PFSK-1 (cell line): ENCODE measurements around the gene PTPRN2.

Experiments used
- FOXP2 ChIP-seq: optimal IDR thresholded peaks from 2 replicates; pipeline ENCODE3; 2011; ENCODE audit warnings: borderline replicate concordance, control low read depth, inconsistent platforms; ENCODE audit not compliant: insufficient read depth; ENCODE audit errors: extremely low read length, extremely low read depth
- POLR2AphosphoS5 ChIP-seq: IDR thresholded peaks from 2 replicates; pipeline ENCODE4 v1.6.1; 2012; ENCODE audit warnings: low read depth, mild to moderate bottlenecking, control low read depth, low read length, moderate library complexity
- SIN3A ChIP-seq: IDR thresholded peaks from 2 replicates; pipeline ENCODE4 v1.6.1; 2012; ENCODE audit warnings: mild to moderate bottlenecking, low read length, moderate library complexity, borderline replicate concordance; ENCODE audit not compliant: insufficient read depth
- TAF1 ChIP-seq: IDR thresholded peaks from 2 replicates; pipeline ENCODE4 v1.6.1; 2012; ENCODE audit warnings: low read length, control low read depth, borderline replicate concordance; ENCODE audit not compliant: insufficient read depth
- TF ChIP-seq, protein P1 (sequence below), 2 experiments: IDR thresholded peaks; 2 replicates each; pipeline versions ENCODE4 v1.6.1 to v1.8.0; 2011 to 2012; ENCODE audit warnings: low read depth in 2 of 2, low read length in 2 of 2, control low read depth in 1 of 2, inconsistent platforms in 1 of 2, mild to moderate bottlenecking in 1 of 2, moderate library complexity in 1 of 2; ENCODE audit not compliant: insufficient read depth in 1 of 2

PTPRN2 gene

DNA sequence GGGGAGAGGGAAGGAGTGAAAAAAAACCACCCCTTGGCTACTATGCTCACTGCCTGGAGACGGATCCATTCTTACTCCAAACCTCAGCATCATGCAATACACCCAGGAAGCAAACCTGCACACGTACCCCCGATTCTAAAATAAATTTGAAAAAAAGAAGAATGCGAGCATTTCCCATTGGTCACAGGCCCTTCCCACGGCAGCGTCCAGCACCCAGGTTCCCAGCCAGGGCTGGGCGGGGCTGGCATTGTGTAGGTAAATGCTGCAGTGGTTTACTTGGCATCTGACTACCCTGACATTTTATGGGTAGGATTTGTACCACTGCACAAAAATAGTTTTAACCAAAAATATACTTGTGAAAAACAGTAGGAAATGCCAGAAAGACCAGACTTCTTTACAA, 831.9 kb downstream of the PTPRN2 start:
- TF ChIP-seq SIN3A = no peak

DNA sequence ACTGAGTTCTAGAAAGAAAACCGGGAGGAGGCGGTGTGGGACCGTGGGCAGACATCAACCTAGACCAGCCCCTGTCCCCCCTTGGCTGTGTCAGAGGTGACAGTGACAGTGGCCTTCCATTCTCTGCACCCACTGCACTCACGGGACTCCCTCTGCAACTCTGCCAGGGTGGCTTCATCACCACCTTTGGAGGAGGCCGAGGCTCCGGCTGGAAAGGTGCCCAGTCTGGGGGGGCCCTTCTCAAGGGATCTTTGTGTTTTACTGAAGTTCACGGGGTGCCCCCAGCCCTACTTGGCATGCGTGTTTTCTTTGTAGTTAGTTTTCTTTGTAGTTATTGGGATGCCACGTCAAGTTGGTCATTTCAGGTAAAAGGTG, 833.2 kb downstream of the PTPRN2 start:
- no peak for TF ChIP-seq POLR2AphosphoS5
- no peak for TF ChIP-seq TAF1
- no peak for TF ChIP-seq FOXP2
- TF ChIP-seq SIN3A = no peak
- TF ChIP-seq, protein P1, sequence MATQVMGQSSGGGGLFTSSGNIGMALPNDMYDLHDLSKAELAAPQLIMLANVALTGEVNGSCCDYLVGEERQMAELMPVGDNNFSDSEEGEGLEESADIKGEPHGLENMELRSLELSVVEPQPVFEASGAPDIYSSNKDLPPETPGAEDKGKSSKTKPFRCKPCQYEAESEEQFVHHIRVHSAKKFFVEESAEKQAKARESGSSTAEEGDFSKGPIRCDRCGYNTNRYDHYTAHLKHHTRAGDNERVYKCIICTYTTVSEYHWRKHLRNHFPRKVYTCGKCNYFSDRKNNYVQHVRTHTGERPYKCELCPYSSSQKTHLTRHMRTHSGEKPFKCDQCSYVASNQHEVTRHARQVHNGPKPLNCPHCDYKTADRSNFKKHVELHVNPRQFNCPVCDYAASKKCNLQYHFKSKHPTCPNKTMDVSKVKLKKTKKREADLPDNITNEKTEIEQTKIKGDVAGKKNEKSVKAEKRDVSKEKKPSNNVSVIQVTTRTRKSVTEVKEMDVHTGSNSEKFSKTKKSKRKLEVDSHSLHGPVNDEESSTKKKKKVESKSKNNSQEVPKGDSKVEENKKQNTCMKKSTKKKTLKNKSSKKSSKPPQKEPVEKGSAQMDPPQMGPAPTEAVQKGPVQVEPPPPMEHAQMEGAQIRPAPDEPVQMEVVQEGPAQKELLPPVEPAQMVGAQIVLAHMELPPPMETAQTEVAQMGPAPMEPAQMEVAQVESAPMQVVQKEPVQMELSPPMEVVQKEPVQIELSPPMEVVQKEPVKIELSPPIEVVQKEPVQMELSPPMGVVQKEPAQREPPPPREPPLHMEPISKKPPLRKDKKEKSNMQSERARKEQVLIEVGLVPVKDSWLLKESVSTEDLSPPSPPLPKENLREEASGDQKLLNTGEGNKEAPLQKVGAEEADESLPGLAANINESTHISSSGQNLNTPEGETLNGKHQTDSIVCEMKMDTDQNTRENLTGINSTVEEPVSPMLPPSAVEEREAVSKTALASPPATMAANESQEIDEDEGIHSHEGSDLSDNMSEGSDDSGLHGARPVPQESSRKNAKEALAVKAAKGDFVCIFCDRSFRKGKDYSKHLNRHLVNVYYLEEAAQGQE (IDR thresholded peaks at IDR 0.05; ENCODE audit: insufficient read depth in 1 of 2, low read depth in 2 of 2, low read length in 2 of 2) = no peak

DNA sequence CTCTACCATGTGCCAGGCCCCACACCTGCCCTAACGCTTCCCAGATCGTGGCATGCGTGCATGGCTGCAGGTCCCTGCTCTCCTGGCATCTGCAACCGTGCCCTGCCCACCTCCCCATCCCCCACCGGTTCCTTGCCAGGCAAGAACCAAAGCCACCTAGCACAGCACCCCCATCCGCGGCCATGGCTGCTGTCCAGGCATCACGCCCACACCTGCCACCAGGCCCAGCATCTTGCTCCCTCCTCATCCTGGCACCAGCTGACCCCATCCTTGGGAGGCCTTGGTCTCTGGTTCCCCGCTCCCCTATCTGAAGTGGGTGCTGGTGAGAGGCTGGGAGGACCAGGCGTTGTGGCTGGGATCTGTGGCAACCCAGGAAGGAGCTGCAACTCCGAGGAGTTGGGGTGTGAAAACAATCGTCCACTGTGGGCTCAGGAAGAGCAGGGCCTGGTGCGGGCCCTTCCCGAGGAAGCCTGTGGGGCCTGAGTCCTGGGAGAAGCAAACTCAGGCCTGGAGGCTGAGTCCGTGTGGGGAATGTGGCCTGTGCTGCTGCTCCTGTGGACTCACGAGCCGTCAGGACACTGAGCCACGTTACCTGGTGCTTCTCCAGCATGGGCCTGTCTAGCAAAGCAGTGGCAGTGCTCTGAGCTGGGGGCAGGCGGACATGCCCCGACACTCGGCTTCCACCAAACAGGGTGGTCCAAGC, 833.8 kb downstream of the PTPRN2 start:
- no peak for TF ChIP-seq TAF1
- TF ChIP-seq SIN3A = no peak

DNA sequence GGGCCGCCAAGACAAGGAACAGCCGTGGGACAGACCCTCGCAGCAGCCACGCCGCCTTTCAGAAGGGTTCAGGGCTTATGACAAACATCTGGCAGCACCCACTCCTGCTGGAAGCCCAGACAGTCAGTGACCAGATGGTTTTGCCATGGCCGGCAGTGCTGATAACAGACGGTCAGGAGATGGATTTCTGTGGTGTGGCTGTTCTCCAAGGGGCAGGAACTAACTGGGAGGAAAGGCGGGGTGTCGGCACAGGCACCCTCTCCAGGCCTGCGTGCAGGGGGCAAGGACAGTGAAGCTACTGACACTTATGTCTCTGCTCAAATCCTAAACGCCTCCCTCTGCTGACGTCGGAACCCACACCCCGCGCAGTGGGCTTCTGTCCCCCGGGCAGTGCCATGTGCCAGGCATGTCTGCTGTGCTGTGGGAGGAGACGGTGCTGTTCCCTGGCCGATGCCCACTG, 834.8 kb downstream of the PTPRN2 start:
- TF ChIP-seq, protein P1 (IDR thresholded peaks at IDR 0.05; ENCODE audit: insufficient read depth in 1 of 2, low read depth in 2 of 2, low read length in 2 of 2) = no peak
- TF ChIP-seq SIN3A = no peak
- TF ChIP-seq POLR2AphosphoS5 = no peak
- TF ChIP-seq FOXP2 = no peak
- no peak for TF ChIP-seq TAF1

DNA sequence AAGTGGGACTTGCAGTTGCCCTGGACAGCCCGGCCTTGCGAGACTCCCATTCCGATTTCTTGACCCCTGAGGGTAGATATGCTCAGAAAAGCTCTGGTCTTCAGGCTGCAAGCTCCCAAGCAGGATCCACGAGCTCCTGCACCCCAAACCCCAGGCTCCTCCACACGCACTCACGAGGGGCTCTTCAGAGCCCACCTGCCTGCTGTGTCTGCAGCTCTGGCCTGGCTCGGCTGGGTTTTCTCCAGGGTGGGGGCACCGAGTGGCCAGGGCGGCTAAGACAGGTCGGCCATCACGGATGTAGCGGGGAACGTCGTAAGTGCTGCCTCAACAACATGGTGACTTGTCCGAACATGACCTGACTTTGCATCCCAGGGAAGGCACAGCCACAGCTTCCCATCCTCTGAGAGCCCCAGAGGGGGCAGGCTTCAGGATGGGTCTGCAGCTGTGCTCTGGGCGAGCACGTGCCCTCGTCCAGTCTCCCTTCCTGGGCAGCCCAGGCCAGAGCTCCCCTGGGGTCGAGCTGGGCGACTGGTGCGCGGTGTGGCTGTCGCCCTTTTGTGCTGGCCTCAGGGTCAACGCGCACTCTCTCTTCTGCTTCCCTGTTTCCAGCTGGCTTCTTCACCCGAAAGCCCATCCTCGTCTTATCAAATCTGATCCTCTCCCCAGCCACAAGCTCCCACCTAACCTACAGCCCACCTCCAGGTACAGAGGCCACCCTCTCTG, 835.5 kb downstream of the PTPRN2 start:
- TF ChIP-seq SIN3A (no peak), TAF1 (no peak), POLR2AphosphoS5 (no peak), FOXP2 (no peak)
- TF ChIP-seq, protein P1 (IDR thresholded peaks at IDR 0.05; ENCODE audit: insufficient read depth in 1 of 2, low read depth in 2 of 2, low read length in 2 of 2) = no peak

DNA sequence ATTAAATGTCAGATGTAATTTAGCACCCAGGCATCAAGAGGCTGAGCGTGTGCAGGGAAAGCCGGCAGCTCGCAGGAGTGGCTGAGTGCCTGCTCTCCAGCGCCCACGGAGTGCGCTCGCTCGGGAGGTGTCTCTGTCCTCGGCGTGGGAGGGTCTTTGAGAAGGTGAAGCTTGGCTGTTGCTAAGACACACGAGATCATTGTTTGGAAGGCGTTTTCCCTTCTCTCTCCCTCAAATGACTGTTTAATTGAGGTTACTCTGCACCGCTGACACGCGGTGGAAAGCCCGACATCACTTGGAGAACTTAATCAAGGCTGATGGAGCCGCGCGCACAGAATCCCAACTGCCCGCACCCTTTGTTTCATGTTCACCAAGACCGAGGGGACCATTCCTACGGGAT, 836.2 kb downstream of the PTPRN2 start:
- TF ChIP-seq FOXP2 (no peak), POLR2AphosphoS5 (no peak), SIN3A (no peak), TAF1 (no peak)
- TF ChIP-seq, protein P1 (IDR thresholded peaks at IDR 0.05; ENCODE audit: insufficient read depth in 1 of 2, low read depth in 2 of 2, low read length in 2 of 2) = no peak
